WTC11 (cell line): ENCODE results near the gene PNLIP.

Experiments
- CREM ChIP-seq: sonication (generic); formaldehyde crosslinking; IDR thresholded peaks from 2 replicates; pipeline ENCODE4 v1.8.1; 2022; ENCODE audit warnings: mild to moderate bottlenecking, missing genetic modification reagents, moderate library complexity
- CTCF ChIP-seq: fragments of 200-600 bp; IDR thresholded peaks from 2 replicates; pipeline ENCODE4 v1.8.0; 2022; ENCODE audit warnings: antibody characterized with exemption
- FOXJ3 ChIP-seq: sonication (generic); formaldehyde crosslinking; IDR thresholded peaks from 2 replicates; pipeline ENCODE4 v1.9.0; 2021; ENCODE audit warnings: missing genetic modification reagents, mild to moderate bottlenecking, borderline replicate concordance
- FOXP1 ChIP-seq: sonication (generic); formaldehyde crosslinking; IDR thresholded peaks from 2 replicates; pipeline ENCODE4 v1.8.0; 2022; ENCODE audit warnings: missing genetic modification reagents, mild to moderate bottlenecking, moderate library complexity, borderline replicate concordance
- KAT7 ChIP-seq: sonication (generic); formaldehyde crosslinking; IDR thresholded peaks from 2 replicates; pipeline ENCODE4 v1.8.1; 2023; ENCODE audit warnings: missing genetic modification reagents, mild to moderate bottlenecking, borderline replicate concordance
- NR3C1 ChIP-seq: sonication (generic); formaldehyde crosslinking; conservative IDR thresholded peaks from 2 replicates; pipeline ENCODE4 v1.8.1; 2023; ENCODE audit warnings: low read depth, mild to moderate bottlenecking, missing genetic modification reagents
- RELA ChIP-seq: sonication (generic); formaldehyde crosslinking; IDR thresholded peaks from 2 replicates; pipeline ENCODE4 v1.8.1; 2022; ENCODE audit warnings: missing genetic modification reagents, mild to moderate bottlenecking, borderline replicate concordance
- SP1 ChIP-seq: sonication (generic); formaldehyde crosslinking; conservative IDR thresholded peaks from 2 replicates; pipeline ENCODE4 v1.8.1; 2022; ENCODE audit warnings: missing genetic modification reagents
- TP53 ChIP-seq: sonication (generic); formaldehyde crosslinking; IDR thresholded peaks from 2 replicates; pipeline ENCODE4 v1.8.1; 2023; ENCODE audit warnings: mild to moderate bottlenecking, missing genetic modification reagents
- ZNF121 ChIP-seq: sonication (generic); formaldehyde crosslinking; IDR thresholded peaks from 2 replicates; pipeline ENCODE4 v1.8.0; 2023; ENCODE audit warnings: missing genetic modification reagents
- ZNF232 ChIP-seq: sonication (generic); formaldehyde crosslinking; IDR thresholded peaks from 2 replicates; pipeline ENCODE4 v1.8.0; 2022; ENCODE audit warnings: mild to moderate bottlenecking, missing genetic modification reagents
- TF ChIP-seq, protein P1 (sequence below): sonication (generic); formaldehyde crosslinking; IDR thresholded peaks from 2 replicates; pipeline ENCODE4 v1.8.1; 2023; ENCODE audit warnings: mild to moderate bottlenecking, missing genetic modification reagents, moderate library complexity

DNA sequence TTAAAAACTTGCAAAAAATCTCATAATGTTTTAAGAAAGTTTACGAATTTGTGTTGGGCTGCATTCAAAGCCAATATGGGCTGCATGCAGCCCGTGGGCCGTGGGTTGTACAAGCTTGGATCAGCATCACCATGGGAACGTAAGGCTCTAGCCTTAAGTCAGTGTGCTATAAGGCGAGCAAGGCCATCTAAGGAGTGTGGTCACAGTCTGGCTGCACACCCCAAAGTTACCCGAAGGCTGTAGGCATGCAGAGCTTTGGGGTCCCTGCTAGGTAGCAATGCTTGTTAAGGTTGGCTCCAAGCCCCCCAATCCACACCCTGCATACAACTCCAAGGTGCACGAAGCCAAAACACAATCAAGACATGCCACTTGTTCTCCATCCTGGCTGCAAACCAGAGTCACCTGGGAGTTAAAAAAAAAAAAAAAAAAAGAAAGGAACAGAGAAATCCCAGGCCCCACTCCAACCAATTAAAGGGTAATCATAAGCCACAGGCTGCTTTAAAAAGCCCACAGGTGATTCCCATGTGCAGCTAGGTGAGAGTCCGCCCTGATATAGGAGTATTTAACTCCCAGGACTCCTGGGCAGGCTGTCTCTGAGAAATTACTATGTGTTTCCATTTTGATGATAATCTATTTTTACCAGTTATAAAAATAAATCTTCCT lies 66.5 kb downstream of the PNLIP start:
- TF ChIP-seq FOXP1 (CRISPR knock-in tag), result no peak
- TF ChIP-seq ZNF121 (CRISPR knock-in tag), result no peak
- TF ChIP-seq RELA (CRISPR knock-in tag), result no peak
- TF ChIP-seq CTCF, result no peak
- no peak for TF ChIP-seq TP53
- TF ChIP-seq FOXJ3, result no peak
- no peak for TF ChIP-seq SP1 (CRISPR knock-in tag)
- TF ChIP-seq KAT7 (CRISPR knock-in tag), result no peak
- no peak for TF ChIP-seq NR3C1 (CRISPR knock-in tag)
- TF ChIP-seq, protein P1, sequence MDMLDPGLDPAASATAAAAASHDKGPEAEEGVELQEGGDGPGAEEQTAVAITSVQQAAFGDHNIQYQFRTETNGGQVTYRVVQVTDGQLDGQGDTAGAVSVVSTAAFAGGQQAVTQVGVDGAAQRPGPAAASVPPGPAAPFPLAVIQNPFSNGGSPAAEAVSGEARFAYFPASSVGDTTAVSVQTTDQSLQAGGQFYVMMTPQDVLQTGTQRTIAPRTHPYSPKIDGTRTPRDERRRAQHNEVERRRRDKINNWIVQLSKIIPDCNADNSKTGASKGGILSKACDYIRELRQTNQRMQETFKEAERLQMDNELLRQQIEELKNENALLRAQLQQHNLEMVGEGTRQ (CRISPR knock-in tag), result no peak
- no peak for TF ChIP-seq ZNF232 (CRISPR knock-in tag)
- TF ChIP-seq CREM, result no peak
